ENCODE data around the gene ABO.
"Not testable (repeated sequence)": the region's sequence is repeated elsewhere in the genome, so short reads cannot be mapped to it uniquely, and the experiment has no call there.

ABO gene

DNA sequence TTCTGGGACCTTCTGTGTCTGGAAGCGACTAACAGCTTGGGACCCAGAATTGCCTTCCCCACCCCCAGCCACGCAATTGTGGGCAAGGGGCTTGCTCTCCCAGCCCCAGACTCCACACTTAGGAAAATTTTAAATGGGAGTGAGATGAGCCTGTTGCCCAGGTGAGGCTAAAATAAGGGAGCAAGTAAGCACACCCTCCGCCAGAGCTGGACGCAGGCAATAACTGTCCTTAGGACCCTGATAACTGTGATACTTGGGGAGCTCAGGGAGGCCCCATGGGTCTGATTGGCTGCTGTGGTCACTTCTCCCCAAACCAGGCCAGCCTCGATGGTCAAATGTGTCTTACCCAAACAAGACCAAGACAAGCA, 13.3 kb downstream of the ABO start:
- no peak for DNase-seq

DNA sequence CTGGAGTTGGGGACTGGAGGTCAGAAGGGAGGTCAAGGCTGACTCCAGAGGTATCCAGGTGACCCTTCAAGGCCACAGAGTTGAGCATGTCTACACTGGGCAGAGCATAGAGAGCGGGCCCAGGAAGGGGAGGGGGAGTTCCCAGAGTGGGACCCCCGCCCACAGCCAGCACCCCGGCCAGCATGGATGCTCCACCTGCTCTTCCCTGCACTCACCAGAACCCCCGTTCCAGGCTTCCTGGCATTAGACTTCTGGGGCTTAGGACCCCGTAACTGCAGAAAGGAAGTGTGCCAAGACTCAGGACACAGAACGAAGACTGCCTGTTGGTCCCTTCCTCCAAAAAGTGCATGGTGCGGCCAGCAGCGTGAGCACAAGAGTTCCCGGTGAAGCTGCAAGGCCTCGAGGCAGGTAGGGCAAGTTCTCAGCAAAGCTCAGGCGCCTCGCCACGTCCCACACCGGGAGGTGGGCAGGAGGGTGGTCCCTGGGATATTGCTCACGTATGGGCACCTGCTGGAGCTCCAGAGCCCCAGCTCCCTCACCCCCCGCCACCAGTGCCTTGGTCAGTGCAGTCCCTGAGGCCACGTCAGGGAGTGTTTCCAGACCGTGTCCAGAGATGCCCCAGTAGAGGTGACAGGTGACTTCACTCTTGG, 13.8 kb downstream of the ABO start:
- no peak for DNase-seq

DNA sequence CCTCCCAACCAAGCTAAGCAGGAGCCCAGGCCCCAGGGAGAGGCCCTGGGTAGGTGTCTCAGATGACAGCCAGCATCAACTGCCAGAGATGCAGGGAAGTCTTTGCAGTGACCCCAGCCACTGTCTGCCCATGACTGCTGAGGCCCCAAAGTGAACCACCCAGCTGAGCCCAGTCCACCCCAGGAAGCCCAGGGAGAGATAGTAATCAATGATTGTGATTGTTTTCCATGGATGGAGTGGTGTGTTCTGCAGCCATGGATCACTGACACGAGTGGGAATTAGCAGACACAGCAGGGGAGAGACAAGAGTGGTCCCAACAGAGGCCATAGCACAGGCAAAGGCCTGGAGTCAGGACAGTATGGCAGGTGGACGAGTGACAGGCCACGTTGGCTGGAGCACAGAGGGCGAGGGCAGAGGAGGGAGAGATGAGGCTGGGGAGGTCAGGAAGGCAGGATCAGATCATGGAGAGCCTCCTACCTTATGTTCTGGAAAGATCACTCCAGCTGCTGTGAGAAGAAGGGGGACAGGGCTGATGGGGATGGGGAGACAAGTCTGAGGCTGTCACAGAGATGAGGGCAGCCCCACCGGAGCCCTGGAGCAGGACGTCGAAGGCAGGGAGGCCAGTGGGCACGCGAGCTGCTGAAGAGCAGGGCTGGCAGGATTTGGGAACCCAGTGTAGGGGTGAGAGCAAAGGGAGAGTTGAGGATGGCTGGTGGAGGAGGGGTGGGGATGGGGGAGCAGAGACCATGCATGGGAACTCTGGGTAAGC, 14.5 kb downstream of the ABO start:
- DNase-seq: no peak

DNA sequence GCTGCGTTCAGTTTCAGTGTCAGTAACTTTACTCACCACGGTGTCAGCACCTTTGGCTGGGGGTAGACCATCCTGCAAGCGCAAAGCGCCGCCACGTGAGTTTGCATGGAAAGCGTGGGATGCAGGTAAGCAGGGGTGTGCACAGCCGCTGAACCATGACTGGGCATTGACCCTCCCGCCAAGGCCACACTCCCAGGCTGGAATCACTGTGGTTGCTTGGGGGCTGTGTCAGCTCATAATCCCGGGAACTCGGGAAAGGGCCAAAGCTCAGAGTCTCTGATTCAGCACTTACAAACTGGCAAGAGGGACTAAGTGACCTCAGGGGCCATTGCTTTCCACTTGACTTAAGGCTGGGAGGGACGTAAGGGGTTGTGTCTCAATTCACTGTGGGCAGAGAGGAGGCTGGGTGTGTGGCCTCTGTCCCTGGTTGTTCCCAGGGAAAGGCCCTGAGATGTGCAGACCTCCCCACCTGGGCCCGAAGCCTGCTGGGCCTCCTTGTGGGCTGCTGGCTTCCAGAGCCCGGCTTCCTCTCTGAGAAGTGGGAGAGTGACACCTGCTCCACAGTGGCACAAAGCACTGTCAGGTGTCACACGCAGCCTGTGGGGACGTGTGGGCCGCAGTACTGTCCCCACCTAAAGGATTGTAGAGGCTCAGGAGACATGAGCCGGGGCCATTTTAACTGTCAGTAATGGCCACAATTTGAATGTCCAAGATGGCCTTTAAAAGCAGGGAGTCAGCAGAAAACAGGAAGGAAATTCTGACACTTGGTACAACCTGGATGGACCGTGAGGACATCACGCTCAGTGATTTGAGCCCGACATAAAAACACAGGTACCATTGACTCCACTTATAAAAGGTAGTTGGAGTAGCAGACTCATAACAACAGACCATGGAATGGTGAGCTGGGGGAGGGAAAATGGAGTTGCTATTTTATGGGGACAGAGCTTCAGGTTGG, 16.7 kb downstream of the ABO start:
- DNase-seq: no peak

DNA sequence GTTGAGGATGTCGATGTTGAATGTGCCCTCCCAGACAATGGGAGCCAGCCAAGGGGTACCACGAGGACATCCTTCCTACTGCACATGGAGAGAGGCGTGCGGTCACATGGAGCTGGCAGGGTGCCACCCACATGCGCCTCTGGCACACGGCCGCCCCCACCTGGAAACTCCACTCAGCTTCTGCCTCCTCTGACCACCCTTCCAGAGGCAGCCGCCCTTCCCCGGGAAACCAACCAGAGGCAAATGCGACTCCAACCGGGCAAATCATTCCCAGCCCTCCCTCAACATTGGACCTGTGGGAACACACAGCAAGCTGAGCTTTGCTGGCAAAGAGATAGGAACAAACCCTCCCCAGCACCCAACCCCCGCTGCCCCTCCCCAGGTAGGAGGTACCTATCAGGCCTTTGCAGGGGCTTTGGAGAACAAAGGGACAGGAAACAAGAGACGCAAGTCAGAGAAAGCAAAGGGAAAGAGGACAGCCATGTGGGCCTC, 17.5 kb downstream of the ABO start:
- no peak for DNase-seq

DNA sequence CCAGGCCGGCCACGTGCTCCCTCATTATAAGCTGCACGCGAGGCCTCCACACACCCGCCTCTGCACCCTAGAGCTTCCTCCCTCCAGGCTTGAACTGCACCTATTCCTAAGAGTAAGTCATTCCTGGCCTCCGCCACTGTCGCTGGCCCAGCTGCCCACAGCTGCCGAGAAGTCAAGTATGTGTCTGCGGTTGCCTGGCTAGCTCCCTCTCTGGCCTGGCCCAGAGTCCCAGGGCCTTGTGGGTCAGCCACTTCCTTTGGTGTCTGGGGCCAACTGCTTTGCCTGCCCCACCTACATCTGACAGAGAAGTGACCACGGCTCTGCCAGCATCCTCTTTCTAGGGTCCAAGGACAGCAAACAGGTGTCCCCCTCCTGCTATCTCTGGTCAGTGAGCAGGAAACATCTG, 18.3 kb downstream of the ABO start:
- no peak for DNase-seq

DNA sequence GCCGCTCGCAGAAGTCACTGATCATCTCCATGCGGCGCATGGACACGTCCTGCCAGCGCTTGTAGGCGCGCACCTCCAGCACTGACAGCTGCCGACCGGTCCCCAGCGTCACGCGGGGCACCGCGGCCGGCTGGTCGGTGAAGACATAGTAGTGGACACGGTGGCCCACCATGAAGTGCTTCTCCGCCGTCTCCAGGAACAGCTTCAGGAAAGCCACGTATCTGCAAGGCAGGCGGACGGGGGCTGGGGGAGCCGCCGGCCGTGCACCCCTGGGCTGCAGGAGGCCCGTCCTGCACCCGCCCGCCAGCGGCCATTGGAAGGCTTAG, 18.9 kb downstream of the ABO start:
- DNase-seq: no peak

DNA sequence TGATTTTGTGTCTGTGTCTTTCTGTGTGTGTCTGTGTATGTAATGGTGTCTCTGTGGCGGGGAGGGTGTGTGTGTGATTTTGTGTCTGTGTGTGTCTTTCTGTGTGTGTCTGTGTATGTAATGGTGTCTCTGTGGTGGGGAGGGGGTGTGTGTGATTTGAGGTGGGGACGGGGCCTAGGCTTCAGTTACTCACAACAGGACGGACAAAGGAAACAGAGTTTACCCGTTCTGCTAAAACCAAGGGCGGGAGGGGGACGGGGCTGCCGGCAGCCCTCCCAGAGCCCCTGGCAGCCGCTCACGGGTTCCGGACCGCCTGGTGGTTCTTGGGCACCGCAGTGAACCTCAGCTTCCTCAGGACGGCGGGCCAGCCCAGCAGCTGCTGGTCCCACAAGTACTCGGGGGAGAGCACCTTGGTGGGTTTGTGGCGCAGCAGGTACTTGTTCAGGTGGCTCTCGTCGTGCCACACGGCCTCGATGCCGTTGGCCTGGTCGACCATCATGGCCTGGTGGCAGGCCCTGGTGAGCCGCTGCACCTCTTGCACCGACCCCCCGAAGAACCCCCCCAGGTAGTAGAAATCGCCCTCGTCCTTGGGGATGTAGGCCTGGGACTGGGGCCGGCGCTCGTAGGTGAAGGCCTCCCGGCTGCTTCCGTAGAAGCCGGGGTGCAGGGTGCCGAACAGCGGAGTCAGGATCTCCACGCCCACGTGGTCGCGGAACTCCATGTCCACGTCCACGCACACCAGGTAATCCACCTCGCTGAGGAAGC, 19.4 kb downstream of the ABO start:
- no peak for DNase-seq

DNA sequence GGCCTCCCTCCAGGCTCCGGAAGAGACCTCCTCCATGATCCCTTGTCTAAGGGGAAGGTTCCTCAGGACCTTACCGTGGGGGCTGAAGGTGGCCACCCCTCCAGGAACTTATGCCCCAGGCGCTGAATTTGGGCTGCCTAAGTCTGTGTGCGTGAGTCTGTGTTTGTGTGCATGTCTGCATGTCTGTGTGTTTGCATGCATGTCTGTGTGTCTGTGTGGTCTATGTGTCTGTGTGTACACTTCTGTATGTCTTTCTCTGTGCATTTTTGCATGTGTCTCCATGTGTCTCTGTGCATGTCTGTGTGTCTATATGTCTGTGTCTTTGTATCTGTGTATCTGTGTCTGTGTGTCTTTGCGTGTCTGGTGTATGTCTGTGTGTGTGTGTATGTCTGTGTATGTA, 20.5 kb downstream of the ABO start:
- DNase-seq: no peak

DNA sequence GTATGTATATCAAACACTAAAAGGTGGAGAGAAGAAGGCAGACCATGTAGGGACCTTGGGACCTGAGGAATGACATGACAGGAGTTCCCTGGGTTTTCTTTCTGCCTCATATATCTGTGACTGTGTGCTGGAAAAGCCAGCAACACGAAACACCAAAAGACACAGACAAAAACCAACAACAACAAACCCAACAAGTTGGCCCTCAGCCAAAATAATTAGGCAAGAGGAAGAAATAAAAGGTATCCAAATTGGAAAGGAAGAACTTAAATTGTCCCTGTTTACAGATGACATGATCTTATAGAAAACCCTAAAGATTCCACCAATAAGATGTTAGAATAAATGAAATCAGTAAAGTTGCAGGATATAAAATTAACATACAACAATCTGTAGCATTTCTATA, 21.7 kb downstream of the ABO start:
- DNase-seq: no peak

DNA sequence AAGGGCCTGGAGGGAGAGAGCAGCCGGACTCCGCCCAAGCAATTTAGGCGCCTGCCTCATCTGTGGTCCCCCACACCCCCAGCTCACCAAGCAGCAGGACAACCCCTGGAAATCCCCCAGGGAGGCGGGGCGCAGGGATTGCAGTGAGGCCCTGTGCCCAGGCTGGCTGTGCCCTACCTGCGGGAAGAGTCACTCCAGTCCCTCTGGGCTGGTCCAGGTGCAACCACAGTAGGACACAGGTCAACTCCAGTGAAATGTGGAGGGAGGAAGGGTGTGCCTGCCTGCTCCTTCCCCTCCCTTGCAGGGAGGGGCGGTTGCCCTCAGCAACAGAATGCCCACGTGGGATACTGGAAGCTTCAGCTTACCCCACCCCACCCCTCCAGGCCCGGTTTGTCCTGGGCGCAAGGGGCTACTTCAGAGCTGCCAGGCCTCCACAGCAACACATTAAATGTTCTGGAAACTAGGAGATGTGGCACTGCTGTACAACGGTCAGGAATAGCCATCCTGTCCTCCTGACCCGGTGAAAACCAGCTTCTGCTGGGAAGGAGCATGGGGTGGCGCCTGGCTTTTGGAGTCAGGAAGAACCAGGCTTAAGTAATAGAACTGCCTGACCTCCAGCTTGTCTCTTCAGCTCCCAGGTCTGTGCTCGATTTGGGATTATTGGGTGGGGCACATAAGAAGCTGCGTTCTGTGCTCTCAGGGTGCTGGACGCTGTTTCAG, 22.5 kb downstream of the ABO start:
- DNase-seq: no peak

DNA sequence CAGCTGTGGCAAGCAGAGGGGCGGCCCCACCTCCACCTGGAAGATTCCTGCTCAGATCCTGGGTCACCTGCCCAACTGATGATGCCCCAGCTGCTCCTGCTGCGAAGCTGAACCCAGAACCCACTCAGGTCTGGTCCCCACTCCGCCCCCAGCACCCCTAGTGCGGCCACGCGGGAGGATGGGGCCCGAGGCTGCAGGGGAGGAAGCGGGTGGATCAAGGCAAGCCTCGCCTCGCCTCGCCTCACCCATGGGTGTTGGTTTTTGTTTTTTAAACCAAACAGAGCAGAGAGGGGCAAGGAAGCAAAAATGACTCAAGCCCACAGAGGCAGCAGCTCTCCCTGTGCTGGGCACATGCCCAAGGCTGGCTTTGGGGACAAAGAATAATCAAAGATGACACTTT, 23.2 kb downstream of the ABO start:
- no peak for DNase-seq

DNA sequence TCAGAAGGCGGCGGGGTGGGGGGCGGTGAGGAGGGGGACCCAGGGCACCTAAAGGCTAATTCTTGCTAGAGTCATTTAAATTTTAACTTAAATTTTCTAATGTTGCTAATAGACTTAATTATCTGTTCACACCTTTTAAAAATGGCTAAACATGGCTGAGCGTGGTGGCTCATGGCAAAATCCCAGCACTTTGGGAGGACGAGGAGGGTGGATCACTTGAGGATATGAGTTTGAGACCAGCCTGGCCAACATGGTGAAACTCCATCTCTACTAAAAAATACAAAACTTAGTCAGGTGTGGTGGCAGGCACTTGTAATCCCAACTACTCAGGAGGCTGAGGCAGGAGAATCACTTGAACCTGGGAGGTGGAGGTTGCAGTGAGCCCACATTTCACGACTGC, 23.8 kb downstream of the ABO start:
- not testable (repeated sequence) for DNase-seq

DNA sequence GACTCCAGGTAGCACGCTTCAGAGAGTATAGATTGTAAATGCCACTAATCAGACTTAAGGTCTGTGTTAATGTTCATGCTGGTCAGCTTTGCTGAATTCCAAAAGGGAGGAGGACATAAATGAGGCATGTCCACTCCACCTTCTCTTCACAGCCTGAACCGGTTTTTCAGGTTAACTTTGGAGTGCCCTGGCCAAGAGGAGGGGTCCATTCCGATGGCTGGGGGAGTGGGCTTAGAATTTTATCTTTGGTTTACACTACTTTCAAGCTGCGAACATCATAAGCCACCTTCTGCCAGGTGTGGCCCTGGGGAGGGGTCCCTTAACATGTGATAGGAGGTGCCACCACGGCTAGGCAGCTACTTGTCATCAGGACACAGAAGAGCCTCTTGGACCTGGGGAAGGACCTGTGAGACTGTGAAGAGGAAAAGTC, 24.2 kb downstream of the ABO start:
- DNase-seq: no peak

DNA sequence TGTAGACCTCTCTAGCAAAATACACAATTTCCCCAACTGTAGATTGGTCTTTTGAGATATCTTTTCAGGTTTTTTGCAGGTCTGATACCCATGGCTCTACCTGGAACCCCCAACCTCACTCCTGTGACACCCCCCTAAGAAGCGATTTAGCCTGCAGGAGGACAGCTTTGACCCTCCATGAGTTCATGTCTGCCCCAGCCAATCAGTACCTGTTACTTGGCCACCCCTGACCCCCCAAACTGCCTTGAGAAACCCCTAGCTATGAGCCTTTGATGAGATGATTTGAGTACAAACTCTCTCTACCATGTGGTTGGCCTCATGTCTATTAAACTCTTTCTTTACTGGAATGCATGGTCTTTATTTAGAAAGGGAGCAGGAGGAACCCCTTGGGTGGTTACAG, 25.7 kb downstream of the ABO start:
- DNase-seq: no peak

DNA sequence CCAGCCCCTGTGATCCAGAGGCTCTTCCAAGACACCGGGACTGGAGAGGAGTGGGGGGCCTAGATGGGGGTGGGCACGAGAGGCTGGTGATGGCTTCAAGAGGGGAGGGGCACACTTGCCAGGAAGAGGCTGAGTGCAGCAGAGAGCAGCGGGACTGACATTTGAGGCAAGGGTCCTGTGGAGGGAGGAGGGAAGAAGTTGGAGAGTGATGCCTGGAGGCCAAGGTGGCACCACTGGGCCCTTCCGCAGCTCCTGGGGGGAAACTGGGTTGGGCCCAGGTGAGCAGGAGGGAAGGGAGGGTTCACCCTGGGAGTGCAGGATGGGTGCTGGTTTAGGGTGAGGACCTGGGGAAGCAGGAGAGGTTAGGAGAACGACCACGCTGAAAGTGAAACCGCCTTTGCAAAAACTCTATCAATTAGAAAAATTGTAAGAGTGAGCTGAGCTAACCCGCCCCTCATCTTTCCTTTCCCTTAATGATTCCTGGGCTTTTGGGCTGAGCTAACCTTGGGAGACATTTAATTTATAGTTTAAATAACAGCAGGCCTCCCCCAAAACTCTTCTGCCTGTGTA, 26.2 kb downstream of the ABO start:
- DNase-seq: no peak

DNA sequence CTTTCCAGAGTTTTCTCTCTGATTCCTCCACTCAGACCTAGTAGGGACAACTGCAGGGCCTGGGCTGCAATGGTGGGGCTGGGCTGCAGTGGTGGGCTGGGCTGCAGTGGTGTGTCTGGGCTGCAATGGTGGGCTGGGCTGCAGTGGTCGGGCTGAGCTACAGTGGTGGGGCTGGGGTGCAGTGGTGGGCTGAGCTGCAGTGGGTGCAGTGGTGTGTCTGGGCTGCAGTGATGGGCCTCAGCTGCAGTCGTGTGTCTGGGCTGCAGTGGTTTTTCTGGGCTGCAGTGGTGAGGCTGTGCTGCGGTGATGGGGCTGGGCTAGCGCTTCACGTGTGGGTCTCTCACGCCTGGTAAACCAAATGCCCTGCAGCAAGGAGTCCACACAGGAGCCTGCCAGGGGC, 27.4 kb downstream of the ABO start:
- DNase-seq: no peak

DNA sequence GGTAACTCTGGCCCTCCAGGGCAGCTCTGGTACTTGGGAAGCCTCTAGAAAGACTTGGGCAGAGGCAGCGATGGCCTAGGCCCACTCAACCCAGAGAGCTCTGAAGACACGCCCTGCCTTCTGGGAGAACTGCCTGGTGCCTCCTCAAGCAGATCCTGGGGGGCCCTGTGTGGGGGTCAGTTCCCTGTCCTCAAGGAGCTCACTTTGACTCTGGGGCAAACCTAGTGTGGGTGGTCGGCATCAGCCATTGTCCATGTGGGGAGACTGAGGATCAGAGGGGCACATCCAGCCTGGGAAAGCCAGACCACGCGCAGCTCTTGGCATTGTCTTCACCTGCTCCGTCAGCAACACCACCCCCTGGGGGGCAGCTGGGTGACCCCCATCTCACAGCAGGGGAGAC, 28.0 kb downstream of the ABO start:
- no peak for DNase-seq

DNA sequence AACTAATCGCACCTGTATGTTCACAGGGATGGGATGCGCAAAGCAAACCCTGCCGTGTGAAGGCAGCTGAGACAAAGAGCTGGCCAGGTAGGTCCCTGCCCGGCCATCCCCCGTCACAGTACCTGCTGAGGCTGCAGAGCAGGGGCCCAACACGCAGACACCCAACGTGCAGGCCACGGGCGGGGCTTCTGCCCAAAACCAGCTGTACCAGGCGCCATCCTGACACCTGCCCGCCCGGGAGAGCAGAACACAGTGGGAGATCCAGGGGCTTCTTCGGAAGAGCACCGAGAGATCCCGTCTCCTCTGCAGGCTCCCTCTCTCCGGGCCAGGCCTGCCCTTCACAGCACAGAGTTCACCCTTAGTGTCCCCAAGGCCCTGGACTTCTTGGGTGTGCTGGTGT, 28.4 kb downstream of the ABO start:
- DNase-seq: no peak

DNA sequence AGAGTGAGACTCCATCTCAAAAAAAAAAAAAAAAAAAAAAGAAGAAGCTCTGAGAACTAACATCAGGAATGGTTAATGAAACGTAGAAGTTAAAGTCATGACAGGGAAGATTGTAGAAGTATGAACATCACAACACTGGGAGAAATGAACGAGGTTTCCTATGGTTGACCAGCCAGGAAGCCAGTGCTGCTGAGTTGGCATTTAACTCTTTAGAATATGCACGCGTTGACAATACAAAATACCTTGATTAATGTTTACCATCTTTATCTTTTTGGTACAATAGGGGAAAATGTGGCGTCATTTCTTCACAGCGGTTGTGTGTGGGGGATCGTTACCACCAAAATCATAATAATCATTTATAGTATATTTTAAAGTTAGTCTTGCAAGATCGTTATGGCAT, 32.0 kb downstream of the ABO start:
- no peak for DNase-seq

DNA sequence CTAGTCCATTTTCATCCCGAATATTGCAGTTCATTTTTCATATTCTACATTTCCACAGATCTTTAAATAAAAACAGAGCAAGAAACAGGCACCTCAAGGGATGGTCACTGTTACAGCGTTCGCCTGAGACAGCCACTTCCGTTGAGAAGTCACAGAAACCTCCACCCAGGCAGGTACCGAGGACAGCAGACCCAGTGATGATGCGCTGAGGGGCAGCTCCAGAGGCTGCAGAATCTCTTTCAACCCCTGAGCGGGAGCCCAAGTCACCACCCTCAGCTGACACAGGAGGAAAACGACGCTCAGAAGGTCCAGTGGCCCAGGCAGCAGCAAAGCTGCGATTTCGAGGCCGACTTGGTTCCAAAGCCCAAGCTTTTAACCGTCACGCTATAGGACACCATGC, 32.8 kb downstream of the ABO start:
- no peak for DNase-seq

DNA sequence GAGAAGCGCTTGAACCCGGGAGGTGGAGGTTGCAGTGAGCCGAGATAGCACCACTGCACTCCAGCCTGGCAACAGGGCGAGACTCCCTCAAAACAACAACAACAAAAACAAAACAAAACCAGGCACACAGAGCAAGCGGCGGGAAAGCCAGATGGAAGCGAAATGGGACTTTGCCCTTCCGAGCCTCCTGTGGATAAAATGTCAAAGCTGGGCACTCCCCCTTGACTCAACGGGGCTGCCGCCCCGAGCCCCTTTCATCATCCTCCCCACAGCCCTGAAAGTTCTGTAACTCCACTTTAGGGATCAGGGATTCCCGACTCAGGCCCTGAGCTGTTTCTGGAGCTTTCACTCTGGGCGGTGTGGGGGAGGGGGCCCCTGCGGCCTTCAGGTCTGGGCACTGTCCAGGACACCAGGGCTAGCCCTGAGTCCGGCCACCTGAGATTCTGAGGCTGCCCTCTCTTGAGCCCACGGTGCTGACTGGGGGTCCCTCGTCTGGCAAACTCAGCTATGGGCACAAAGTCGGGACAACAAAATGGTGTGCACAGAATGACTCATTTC, 35.4 kb downstream of the ABO start:
- no peak for DNase-seq

All from CD4-positive, alpha-beta T cell treated with Interferon alpha-2 for 1 hour (primary cell).